Measurements from ENCODE around the gene DLG1. TPM values are rescaled to one million over a fixed set of nuclear protein-coding genes. Genes with fewer than 3 reads are reported as not detected.

The DLG1 gene
- total and polyA plus RNA-seq, 9 of the 15 experiments (the other 6 are each of a cell fraction or from before 2014, with no cell fraction given), result 9.4 to 63.5 (median 43.6) TPM

GRCh38 chr3:197343656-197344408 is 45.4 kb upstream of the DLG1 start (continued):
- TF ChIP-seq ETS1 (conservative IDR thresholded peaks at IDR 0.05; ENCODE audit: control insufficient read depth, low read depth, low read length), result no peak
- TF ChIP-seq CBFA2T3 (IDR thresholded peaks at IDR 0.05), result peak; percentile 52; the same call in 1 of the 2 replicates
- TF ChIP-seq TRIM24 (IDR thresholded peaks at IDR 0.05), result no peak
- TF ChIP-seq KDM2B (CRISPR knock-in tag; IDR thresholded peaks at IDR 0.05), result no peak
- no peak for TF ChIP-seq DEAF1 (CRISPR knock-in tag; IDR thresholded peaks at IDR 0.05)
- no peak for TF ChIP-seq NR2C2 (CRISPR knock-in tag; IDR thresholded peaks at IDR 0.05)
- no peak for TF ChIP-seq NR2C2 (tag; IDR thresholded peaks at IDR 0.05)
- no peak for TF ChIP-seq ESRRA (IDR thresholded peaks at IDR 0.05; ENCODE audit: borderline replicate concordance, low read depth)
- no peak for TF ChIP-seq ADNP (tag; IDR thresholded peaks at IDR 0.05)
- TF ChIP-seq ETS2 (tag; IDR thresholded peaks at IDR 0.05; ENCODE audit: borderline replicate concordance, poor library complexity, severe bottlenecking), result no peak
- TF ChIP-seq PTRF (tag; IDR thresholded peaks at IDR 0.05), result no peak
- TF ChIP-seq KLF16 (IDR thresholded peaks at IDR 0.05), result no peak
- TF ChIP-seq ZBTB17 (CRISPR knock-in tag; IDR thresholded peaks at IDR 0.05), result peak; percentile 74; the same call in 1 of the 2 replicates
- TF ChIP-seq MED1 (CRISPR knock-in tag; IDR thresholded peaks at IDR 0.05; ENCODE audit: borderline replicate concordance), result no peak
- no peak for TF ChIP-seq SMARCE1 (IDR thresholded peaks at IDR 0.05)
- TF ChIP-seq ZNF778 (CRISPR knock-in tag; IDR thresholded peaks at IDR 0.05), result no peak
- TF ChIP-seq MEF2A (IDR thresholded peaks at IDR 0.05; ENCODE audit: control insufficient read depth, low read depth, low read length), result peak; percentile 86
- TF ChIP-seq SOX6 (IDR thresholded peaks at IDR 0.05), result no peak
- no peak for TF ChIP-seq KLF1 (tag; IDR thresholded peaks at IDR 0.05)
- no peak for TF ChIP-seq NFATC3 (IDR thresholded peaks at IDR 0.05)
- TF ChIP-seq PPARD (CRISPR knock-in tag; IDR thresholded peaks at IDR 0.05), result no peak
- TF ChIP-seq ZNF668 (CRISPR knock-in tag; IDR thresholded peaks at IDR 0.05), result no peak
- TF ChIP-seq TCF3 (CRISPR knock-in tag; IDR thresholded peaks at IDR 0.05), result peak; percentile 58; the same call in 1 of the 2 replicates
- no peak for TF ChIP-seq ZNF79 (CRISPR knock-in tag; IDR thresholded peaks at IDR 0.05; ENCODE audit: low read depth)
- TF ChIP-seq SIN3A (IDR thresholded peaks at IDR 0.05; ENCODE audit: borderline replicate concordance in 2 of 2, control insufficient read depth in 1 of 2, low read depth in 2 of 2, low read length in 2 of 2), result no peak
- no peak for TF ChIP-seq COPS2 (conservative IDR thresholded peaks at IDR 0.05)
- TF ChIP-seq TRIM28 (IDR thresholded peaks at IDR 0.05), result no peak
- TF ChIP-seq ZNF655 (CRISPR knock-in tag; IDR thresholded peaks at IDR 0.05), result no peak
- TF ChIP-seq RFX1 (IDR thresholded peaks at IDR 0.05), result no peak
